ENCODE data around the gene EHMT1.

DNA sequence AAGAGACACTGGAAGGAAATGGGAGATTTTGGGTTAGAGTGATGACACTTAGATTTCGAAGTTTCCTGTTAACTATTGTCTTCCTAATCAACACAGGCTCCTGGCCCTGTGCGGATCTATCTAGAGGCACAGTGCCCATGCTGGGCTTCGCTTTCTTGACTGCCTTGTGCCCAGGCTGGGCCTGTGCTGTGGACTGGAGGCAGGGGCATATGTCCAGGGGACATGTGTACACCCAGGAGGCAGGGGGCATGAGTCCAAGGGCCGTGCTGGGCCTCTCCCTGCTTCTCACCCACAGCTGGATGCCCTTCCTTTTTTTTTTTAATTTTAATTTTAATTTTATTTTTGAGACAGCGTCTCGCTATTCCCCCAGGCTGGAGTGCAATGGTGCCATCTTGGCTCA, 37.6 kb downstream of the EHMT1 start:
- no peak for TF ChIP-seq TAF1 (IDR thresholded peaks at IDR 0.05; ENCODE audit: borderline replicate concordance, insufficient read depth, low read length)
- no peak for TF ChIP-seq REST (IDR thresholded peaks at IDR 0.05; ENCODE audit: insufficient read depth in 1 of 2, low read depth in 2 of 2, low read length in 2 of 2)
- TF ChIP-seq POLR2AphosphoS5 (IDR thresholded peaks at IDR 0.05; ENCODE audit: low read depth, low read length) = no peak
- no peak for TF ChIP-seq SIN3A (IDR thresholded peaks at IDR 0.05; ENCODE audit: borderline replicate concordance, insufficient read depth, low read length)
